Loucy (cell line): ENCODE measurements around the gene PPIC.

Source experiments
- H2AFZ ChIP-seq: fragments of 200-600 bp; sonication (generic); 2 replicates; pipeline ENCODE4 v1.6.0; 2016; ENCODE audit warnings: antibody characterized with exemption, mild to moderate bottlenecking, low read length, moderate library complexity
- H3F3A ChIP-seq: fragments of 200-600 bp; 2 replicates; pipeline ENCODE4 v1.6.0; 2016; ENCODE audit warnings: antibody characterized with exemption, low read depth, mild to moderate bottlenecking
- H3K27me3 ChIP-seq: fragments of 200-600 bp; sonication (generic); 2 replicates; pipeline ENCODE4 v1.6.1; 2014; ENCODE audit warnings: low read length, mild to moderate bottlenecking; ENCODE audit not compliant: insufficient read depth, poor library complexity, severe bottlenecking
- H3K36me3 ChIP-seq: fragments of 200-600 bp; sonication (generic); 2 replicates; pipeline ENCODE4 v1.6.1; 2016; ENCODE audit warnings: low read length; ENCODE audit not compliant: insufficient read depth
- H3K4me1 ChIP-seq: fragments of 200-600 bp; sonication (generic); 2 replicates; pipeline ENCODE4 v1.5.1; 2014; ENCODE audit warnings: low read length, mild to moderate bottlenecking; ENCODE audit not compliant: insufficient read depth, poor library complexity, severe bottlenecking
- H3K4me2 ChIP-seq: fragments of 200-600 bp; sonication (generic); 2 replicates; pipeline ENCODE4 v1.6.0; 2014; ENCODE audit warnings: antibody characterized with exemption, low read length, low read depth, mild to moderate bottlenecking; ENCODE audit not compliant: poor library complexity, severe bottlenecking
- H3K4me3 ChIP-seq: fragments of 200-600 bp; sonication (generic); 2 replicates; pipeline ENCODE4 v1.5.1; 2014; ENCODE audit warnings: low read length, mild to moderate bottlenecking, mixed read lengths; ENCODE audit not compliant: poor library complexity, severe bottlenecking
- H3K79me2 ChIP-seq: fragments of 200-600 bp; sonication (generic); 2 replicates; pipeline ENCODE4 v1.6.1; 2014; ENCODE audit warnings: low read length; ENCODE audit not compliant: insufficient read depth
- H3K9ac ChIP-seq: fragments of 200-600 bp; sonication (generic); 2 replicates; pipeline ENCODE4 v1.6.0; 2014; ENCODE audit warnings: mild to moderate bottlenecking, low read depth, low read length, moderate library complexity; ENCODE audit not compliant: poor library complexity, severe bottlenecking
- H3K9me2 ChIP-seq: fragments of 200-600 bp; sonication (generic); replicated peaks from 2 replicates; pipeline ENCODE4 v1.6.1; 2016; ENCODE audit warnings: low read depth, low read length, mixed read lengths
- H3K9me3 ChIP-seq: fragments of 200-600 bp; sonication (generic); 2 replicates; pipeline ENCODE4 v1.6.1; 2014; ENCODE audit warnings: mild to moderate bottlenecking, antibody characterized with exemption, low read length, low read depth; ENCODE audit not compliant: insufficient read depth
- H4K20me1 ChIP-seq: fragments of 200-600 bp; sonication (generic); 2 replicates; pipeline ENCODE4 v1.6.0; 2014; ENCODE audit warnings: antibody characterized with exemption, low read length, mild to moderate bottlenecking; ENCODE audit not compliant: insufficient read depth, poor library complexity, severe bottlenecking
- EZH2phosphoT487 ChIP-seq: fragments of 200-600 bp; IDR thresholded peaks from 2 replicates; pipeline ENCODE4 v1.6.1; 2018; ENCODE audit warnings: antibody characterized with exemption, mild to moderate bottlenecking, moderate library complexity, borderline replicate concordance
- TF ChIP-seq, protein P1 (sequence below): fragments of 200-600 bp; sonication (generic); conservative IDR thresholded peaks from 2 replicates; pipeline ENCODE4 v1.5.1; 2014; ENCODE audit warnings: mild to moderate bottlenecking, antibody characterized with exemption, low read length

PPIC gene

GRCh38 chr5:123007754-123008153 is 28.8 kb downstream of the PPIC start:
- H3K27me3 ChIP-seq = no peaks in the 10 kb centered on the region
- H3K9me2 ChIP-seq = no peaks in the 10 kb centered on the region
- H3K4me3 ChIP-seq = no peak overlapping the region
- no peaks in the 10 kb centered on the region for H4K20me1 ChIP-seq
- no peaks in the 10 kb centered on the region for H3K36me3 ChIP-seq
- no peaks in the 10 kb centered on the region for H3F3A ChIP-seq
- no peak overlapping the region for H3K9ac ChIP-seq
- H3K9me3 ChIP-seq = no peaks in the 10 kb centered on the region
- TF ChIP-seq, protein P1, sequence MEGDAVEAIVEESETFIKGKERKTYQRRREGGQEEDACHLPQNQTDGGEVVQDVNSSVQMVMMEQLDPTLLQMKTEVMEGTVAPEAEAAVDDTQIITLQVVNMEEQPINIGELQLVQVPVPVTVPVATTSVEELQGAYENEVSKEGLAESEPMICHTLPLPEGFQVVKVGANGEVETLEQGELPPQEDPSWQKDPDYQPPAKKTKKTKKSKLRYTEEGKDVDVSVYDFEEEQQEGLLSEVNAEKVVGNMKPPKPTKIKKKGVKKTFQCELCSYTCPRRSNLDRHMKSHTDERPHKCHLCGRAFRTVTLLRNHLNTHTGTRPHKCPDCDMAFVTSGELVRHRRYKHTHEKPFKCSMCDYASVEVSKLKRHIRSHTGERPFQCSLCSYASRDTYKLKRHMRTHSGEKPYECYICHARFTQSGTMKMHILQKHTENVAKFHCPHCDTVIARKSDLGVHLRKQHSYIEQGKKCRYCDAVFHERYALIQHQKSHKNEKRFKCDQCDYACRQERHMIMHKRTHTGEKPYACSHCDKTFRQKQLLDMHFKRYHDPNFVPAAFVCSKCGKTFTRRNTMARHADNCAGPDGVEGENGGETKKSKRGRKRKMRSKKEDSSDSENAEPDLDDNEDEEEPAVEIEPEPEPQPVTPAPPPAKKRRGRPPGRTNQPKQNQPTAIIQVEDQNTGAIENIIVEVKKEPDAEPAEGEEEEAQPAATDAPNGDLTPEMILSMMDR = no peak
- TF ChIP-seq EZH2phosphoT487 = no peak
- no peak overlapping the region for H2AFZ ChIP-seq
- H3K4me1 ChIP-seq = no peaks in the 10 kb centered on the region
- no peak overlapping the region for H3K4me2 ChIP-seq
- no peaks in the 10 kb centered on the region for H3K79me2 ChIP-seq

- Histone ChIP-seq H3K9me2 (no peaks in the 10 kb centered on the region), H3K27me3 (no peaks in the 10 kb centered on the region), H3K4me3 (no peak overlapping the region), H3K79me2 (no peaks in the 10 kb centered on the region), H4K20me1 (no peaks in the 10 kb centered on the region), H3K9me3 (no peaks in the 10 kb centered on the region), H3K4me1 (no peaks in the 10 kb centered on the region), H3F3A (no peaks in the 10 kb centered on the region), H3K4me2 (no peak overlapping the region), H3K36me3 (no peaks in the 10 kb centered on the region), H3K9ac (no peak overlapping the region), H2AFZ (no peak overlapping the region)
- TF ChIP-seq, protein P1 = no peak
- no peak for TF ChIP-seq EZH2phosphoT487
Observed at GRCh38 chr5:123007182-123007581, 29.3 kb downstream of the PPIC start.

DNA sequence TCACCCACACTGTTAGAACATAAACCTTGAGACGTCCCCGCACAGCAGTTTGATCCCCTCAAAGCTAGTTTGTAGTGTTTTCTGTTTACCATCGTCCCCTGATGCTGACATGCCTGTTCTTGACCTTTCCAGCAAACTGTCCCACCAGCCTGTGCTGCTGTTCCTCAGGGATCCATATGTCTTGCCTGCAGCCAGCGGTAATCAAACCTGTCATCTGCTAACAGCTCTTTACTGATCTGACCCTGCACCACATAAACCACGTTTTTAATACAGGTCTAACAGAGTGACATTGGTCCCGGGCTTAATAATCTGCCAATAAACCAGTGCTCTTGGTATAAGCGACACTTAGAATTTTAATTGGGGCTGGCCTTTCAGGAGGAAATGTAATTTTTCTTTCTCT is 34.7 kb downstream of the PPIC start:
- no peak for TF ChIP-seq EZH2phosphoT487
- TF ChIP-seq, protein P1 = no peak
- H3K9ac ChIP-seq = no peak overlapping the region
- no peaks in the 10 kb centered on the region for H3K9me3 ChIP-seq
- H3K79me2 ChIP-seq = no peaks in the 10 kb centered on the region
- no peaks in the 10 kb centered on the region for H3K36me3 ChIP-seq
- H2AFZ ChIP-seq = no peak overlapping the region
- H3K4me2 ChIP-seq = no peak overlapping the region
- no peaks in the 10 kb centered on the region for H3K27me3 ChIP-seq
- H3F3A ChIP-seq = no peaks in the 10 kb centered on the region
- no peak overlapping the region for H3K4me3 ChIP-seq
- H3K9me2 ChIP-seq = no peaks in the 10 kb centered on the region
- H4K20me1 ChIP-seq = no peaks in the 10 kb centered on the region
- no peaks in the 10 kb centered on the region for H3K4me1 ChIP-seq
